Measurements from ENCODE around the gene FOXS1. TPM values are rescaled to one million over a fixed set of nuclear protein-coding genes. Genes with fewer than 3 reads are reported as not detected.

Gene FOXS1
- total RNA-seq, 2 donors from 2014 or later = not detected

GRCh38 chr20:31857861-31858759, 12.7 kb upstream of the FOXS1 start:
- peaks cover 5% of the 10 kb centered on the region for H3K4me1 Mint-ChIP-seq (ENCODE audit: low read depth)
- H3K36me3 Mint-ChIP-seq (ENCODE audit: insufficient read depth in 2 of 2) = no peaks in the 10 kb centered on the region
- DNase-seq = no peak
- H3K27ac Mint-ChIP-seq = no peak overlapping the region
- H3K4me3 Mint-ChIP-seq = no peak overlapping the region
- no peak for ATAC-seq (replicated peaks in 1 of 2)
- no peaks in the 10 kb centered on the region for H3K9me3 Mint-ChIP-seq
- H3K27me3 Mint-ChIP-seq (ENCODE audit: low read depth) = peaks cover 30% of the 10 kb centered on the region

DNA sequence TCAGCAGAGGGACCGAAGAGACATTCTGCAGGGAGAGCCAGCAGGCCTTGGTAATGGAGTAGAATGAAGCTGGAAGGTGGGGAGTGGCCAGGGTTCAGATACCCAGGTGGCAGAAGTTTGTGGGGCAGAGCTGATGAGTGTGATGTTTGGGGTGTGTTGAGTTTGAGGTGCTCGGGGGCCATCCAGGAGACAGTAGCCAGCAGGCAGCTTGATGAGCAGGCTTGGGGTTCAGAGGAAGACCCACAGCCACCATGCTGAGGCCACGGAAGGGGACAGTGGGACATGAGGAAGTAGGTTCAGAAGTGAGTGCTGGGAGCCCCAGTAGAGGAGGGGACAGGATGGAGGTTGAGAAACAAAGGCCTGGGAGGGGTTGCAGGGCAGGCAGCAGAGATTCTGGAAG, 11.1 kb upstream of the FOXS1 start:
- Mint-ChIP-seq H3K9me3 (no peaks in the 10 kb centered on the region), H3K4me3 (no peak overlapping the region), H3K27me3 (ENCODE audit: low read depth) (peaks cover 25% of the 10 kb centered on the region), H3K4me1 (ENCODE audit: low read depth) (peaks cover 5% of the 10 kb centered on the region), H3K27ac (no peak overlapping the region), H3K36me3 (ENCODE audit: insufficient read depth in 2 of 2) (no peaks in the 10 kb centered on the region)
- DNase-seq = no peak
- no peak for ATAC-seq (replicated peaks in 1 of 2)

GRCh38 chr20:31853481-31853880, 8.1 kb upstream of the FOXS1 start:
- H3K4me3 Mint-ChIP-seq = no peak overlapping the region
- no peak for ATAC-seq (replicated peaks in 1 of 2)

GRCh38 chr20:31851240-31851955, 6.0 kb upstream of the FOXS1 start:
- H3K4me3 Mint-ChIP-seq = no peak overlapping the region

More at GRCh38 chr20:31853481-31853880, 8.1 kb upstream of the FOXS1 start:
- no peaks in the 10 kb centered on the region for H3K9me3 Mint-ChIP-seq
- peaks cover 20% of the 10 kb centered on the region for H3K27me3 Mint-ChIP-seq (ENCODE audit: low read depth)
- no peaks in the 10 kb centered on the region for H3K36me3 Mint-ChIP-seq (ENCODE audit: insufficient read depth in 2 of 2)
- H3K4me1 Mint-ChIP-seq (ENCODE audit: low read depth) = peaks cover 2% of the 10 kb centered on the region
- DNase-seq = no peak
- no peak overlapping the region for H3K27ac Mint-ChIP-seq

GRCh38 chr20:31849306-31849930, 4.0 kb upstream of the FOXS1 start:
- ATAC-seq (replicated peaks in 1 of 2) (no peak), DNase-seq (no peak)
- Mint-ChIP-seq H3K27ac (no peak overlapping the region), H3K27me3 (ENCODE audit: low read depth) (peaks cover 19% of the 10 kb centered on the region), H3K4me3 (no peak overlapping the region), H3K9me3 (no peaks in the 10 kb centered on the region), H3K4me1 (ENCODE audit: low read depth) (no peaks in the 10 kb centered on the region), H3K36me3 (ENCODE audit: insufficient read depth in 2 of 2) (no peaks in the 10 kb centered on the region)

More at GRCh38 chr20:31851240-31851955, 6.0 kb upstream of the FOXS1 start:
- no peaks in the 10 kb centered on the region for H3K36me3 Mint-ChIP-seq (ENCODE audit: insufficient read depth in 2 of 2)
- no peaks in the 10 kb centered on the region for H3K4me1 Mint-ChIP-seq (ENCODE audit: low read depth)
- DNase-seq (no peak), ATAC-seq (replicated peaks in 1 of 2) (no peak)
- H3K27me3 Mint-ChIP-seq (ENCODE audit: low read depth) = peaks cover 19% of the 10 kb centered on the region
- no peaks in the 10 kb centered on the region for H3K9me3 Mint-ChIP-seq
- no peak overlapping the region for H3K27ac Mint-ChIP-seq

DNA sequence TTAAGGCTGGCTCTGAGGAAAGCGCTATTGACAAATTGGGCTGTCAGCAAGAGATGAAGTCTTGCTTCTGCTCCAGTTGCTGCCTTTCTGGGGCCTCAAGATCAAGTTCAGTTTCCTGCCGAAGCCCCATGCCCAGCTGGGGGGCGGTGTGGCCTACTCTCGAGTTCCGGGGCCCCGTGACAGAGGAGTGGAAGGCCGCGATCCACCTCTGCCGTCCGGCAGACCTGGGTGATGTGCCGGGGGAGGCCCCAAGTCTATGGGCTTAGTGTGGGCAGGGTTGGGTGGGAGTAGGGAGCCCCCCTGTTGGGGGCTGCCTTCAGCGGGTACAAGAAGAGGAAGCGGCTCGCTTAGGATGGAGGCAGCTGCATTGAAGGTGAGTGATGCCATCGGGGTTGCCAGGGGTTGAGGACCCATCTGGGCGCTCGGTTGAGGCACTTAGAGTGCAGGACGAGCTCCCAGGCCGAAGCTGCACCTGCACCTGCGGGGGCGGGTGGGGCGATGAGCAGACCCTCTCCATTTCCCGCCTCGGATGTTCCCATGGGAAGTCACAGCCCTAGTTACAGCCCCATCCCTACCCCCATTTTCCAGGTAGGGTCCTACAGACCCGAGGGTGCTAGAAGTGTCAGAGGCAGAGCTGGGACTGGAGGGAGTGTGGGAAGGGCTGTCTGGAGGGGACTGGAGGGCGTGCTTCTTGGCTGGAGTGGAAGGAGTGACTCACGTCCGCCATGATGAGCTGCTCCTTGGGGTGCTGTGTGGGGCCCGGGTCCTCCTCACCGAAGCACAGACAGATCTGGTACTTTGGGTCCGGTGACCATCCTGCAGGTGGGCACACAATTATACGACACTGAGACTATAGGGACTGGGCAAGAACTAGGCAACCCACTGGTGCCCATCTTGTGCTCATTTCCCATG, 2.9 kb upstream of the FOXS1 start:
- ATAC-seq (replicated peaks in 1 of 2) (no peak), DNase-seq (no peak)
- Mint-ChIP-seq H3K27me3 (ENCODE audit: low read depth) (peaks cover 19% of the 10 kb centered on the region), H3K4me1 (ENCODE audit: low read depth) (no peaks in the 10 kb centered on the region), H3K4me3 (no peak overlapping the region), H3K27ac (no peak overlapping the region), H3K9me3 (no peaks in the 10 kb centered on the region), H3K36me3 (ENCODE audit: insufficient read depth in 2 of 2) (no peaks in the 10 kb centered on the region)

- no peak overlapping the region for H3K27ac Mint-ChIP-seq
- H3K9me3 Mint-ChIP-seq = no peaks in the 10 kb centered on the region
- peaks cover 19% of the 10 kb centered on the region for H3K27me3 Mint-ChIP-seq (ENCODE audit: low read depth)
- H3K4me3 Mint-ChIP-seq = no peak overlapping the region
- no peaks in the 10 kb centered on the region for H3K36me3 Mint-ChIP-seq (ENCODE audit: insufficient read depth in 2 of 2)
- no peak for DNase-seq
- no peaks in the 10 kb centered on the region for H3K4me1 Mint-ChIP-seq (ENCODE audit: low read depth)
- peak in 1 of 2 donors; percentile 7 for ATAC-seq (replicated peaks in 1 of 2)
Measured at GRCh38 chr20:31846793-31847138, 1.4 kb upstream of the FOXS1 start.

GRCh38 chr20:31844737-31845299, 586 bp downstream of the FOXS1 start:
- ATAC-seq (replicated peaks in 1 of 2) (no peak), DNase-seq (no peak)
- Mint-ChIP-seq H3K27me3 (ENCODE audit: low read depth) (peaks cover under 1% of the 10 kb centered on the region), H3K27ac (no peak overlapping the region), H3K9me3 (no peaks in the 10 kb centered on the region), H3K36me3 (ENCODE audit: insufficient read depth in 2 of 2) (no peaks in the 10 kb centered on the region), H3K4me3 (no peak overlapping the region), H3K4me1 (ENCODE audit: low read depth) (no peaks in the 10 kb centered on the region)

DNA sequence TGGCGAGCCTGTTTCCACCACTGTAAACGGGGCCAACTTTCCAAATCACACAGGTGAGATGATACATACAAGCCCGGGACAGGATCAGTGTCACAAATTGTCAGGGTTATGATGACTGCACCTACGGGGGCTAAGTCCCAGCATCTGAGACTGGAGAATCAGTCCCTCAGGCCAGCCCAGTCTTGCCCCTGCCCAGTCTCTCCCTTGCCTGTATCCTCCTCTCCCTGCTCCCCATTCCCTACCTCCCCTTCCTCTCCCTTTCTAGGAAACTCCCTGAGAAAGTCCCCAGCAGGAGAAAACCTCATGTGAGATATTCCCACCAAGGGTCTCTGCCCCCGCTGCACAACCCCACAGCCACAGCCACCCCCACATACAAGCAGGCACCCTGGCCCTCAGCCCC, 1.5 kb downstream of the FOXS1 start:
- no peaks in the 10 kb centered on the region for H3K36me3 Mint-ChIP-seq (ENCODE audit: insufficient read depth in 2 of 2)
- no peaks in the 10 kb centered on the region for H3K27me3 Mint-ChIP-seq (ENCODE audit: low read depth)
- H3K27ac Mint-ChIP-seq = no peak overlapping the region
- H3K4me3 Mint-ChIP-seq = no peak overlapping the region
- H3K4me1 Mint-ChIP-seq (ENCODE audit: low read depth) = no peaks in the 10 kb centered on the region
- DNase-seq (no peak), ATAC-seq (replicated peaks in 1 of 2) (no peak)
- no peaks in the 10 kb centered on the region for H3K9me3 Mint-ChIP-seq

DNA sequence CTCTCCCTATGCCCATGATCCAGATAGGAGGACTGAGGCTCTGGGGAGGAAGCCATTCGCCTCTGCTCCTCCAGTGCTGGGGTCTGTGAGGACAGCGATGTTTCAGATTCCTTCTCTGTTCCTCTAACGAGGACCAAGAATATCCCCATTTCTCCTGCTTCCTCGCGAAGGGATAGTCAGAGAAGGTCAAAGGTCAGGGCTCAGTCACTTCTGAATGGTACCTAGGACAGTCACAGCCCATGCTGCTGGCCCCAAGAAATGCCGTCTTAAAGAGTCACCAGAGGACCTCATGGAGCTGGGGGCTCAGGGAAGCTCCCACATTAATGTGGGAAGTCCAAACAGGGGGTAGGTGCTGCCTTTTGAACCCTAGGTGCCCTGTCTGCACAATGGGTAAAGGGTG, 2.1 kb downstream of the FOXS1 start:
- H3K36me3 Mint-ChIP-seq (ENCODE audit: insufficient read depth in 2 of 2) = no peaks in the 10 kb centered on the region
- ATAC-seq (replicated peaks in 1 of 2) (no peak), DNase-seq (no peak)
- no peak overlapping the region for H3K4me3 Mint-ChIP-seq
- no peaks in the 10 kb centered on the region for H3K27me3 Mint-ChIP-seq (ENCODE audit: low read depth)
- no peak overlapping the region for H3K27ac Mint-ChIP-seq
- no peaks in the 10 kb centered on the region for H3K9me3 Mint-ChIP-seq
- no peaks in the 10 kb centered on the region for H3K4me1 Mint-ChIP-seq (ENCODE audit: low read depth)

- H3K36me3 Mint-ChIP-seq (ENCODE audit: insufficient read depth in 2 of 2) = no peaks in the 10 kb centered on the region
- no peaks in the 10 kb centered on the region for H3K9me3 Mint-ChIP-seq
- H3K27ac Mint-ChIP-seq = no peak overlapping the region
- no peak for ATAC-seq (replicated peaks in 1 of 2)
- no peak for DNase-seq
- H3K4me1 Mint-ChIP-seq (ENCODE audit: low read depth) = no peaks in the 10 kb centered on the region
- H3K27me3 Mint-ChIP-seq (ENCODE audit: low read depth) = no peaks in the 10 kb centered on the region
- H3K4me3 Mint-ChIP-seq = no peak overlapping the region
Measured at GRCh38 chr20:31842471-31843157, 2.8 kb downstream of the FOXS1 start.

DNA sequence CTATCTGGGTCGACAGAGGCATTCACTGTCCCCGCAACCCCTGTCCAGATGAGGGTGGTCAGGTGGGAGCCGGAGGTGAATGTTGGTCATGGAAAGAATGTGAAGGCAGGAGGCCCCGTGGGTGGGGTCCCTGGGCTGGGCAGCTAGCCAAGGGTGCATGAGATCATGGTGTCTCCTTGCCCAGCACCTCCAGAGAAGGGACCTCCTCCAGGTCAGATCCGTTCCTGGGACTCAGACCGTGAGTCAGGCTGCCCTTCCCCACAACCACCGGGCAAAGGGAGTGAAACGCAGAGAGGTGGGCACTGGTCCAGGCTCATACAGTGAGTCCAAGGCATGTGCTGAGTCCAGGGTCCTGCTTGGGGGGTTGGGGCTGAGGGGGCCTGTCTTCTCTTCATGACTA, 3.5 kb downstream of the FOXS1 start:
- H3K27me3 Mint-ChIP-seq (ENCODE audit: low read depth) = no peaks in the 10 kb centered on the region
- H3K9me3 Mint-ChIP-seq = no peaks in the 10 kb centered on the region
- no peak overlapping the region for H3K4me3 Mint-ChIP-seq
- no peaks in the 10 kb centered on the region for H3K4me1 Mint-ChIP-seq (ENCODE audit: low read depth)
- ATAC-seq (replicated peaks in 1 of 2) (no peak), DNase-seq (no peak)
- no peak overlapping the region for H3K27ac Mint-ChIP-seq
- H3K36me3 Mint-ChIP-seq (ENCODE audit: insufficient read depth in 2 of 2) = no peaks in the 10 kb centered on the region
